ENCODE measurements around the gene CTH. TPM values are rescaled to one million over a fixed set of nuclear protein-coding genes. Genes with fewer than 3 reads are reported as not detected.
A peak's percentile ranks its signal among the peaks of the same experiment; 100 is the strongest.
"Not testable (repeated sequence)": the region's sequence is repeated elsewhere in the genome, so short reads cannot be mapped to it uniquely, and the experiment has no call there.

The CTH gene
- total RNA-seq, 1 experiment from 2014 or later = 13.2 TPM

DNA sequence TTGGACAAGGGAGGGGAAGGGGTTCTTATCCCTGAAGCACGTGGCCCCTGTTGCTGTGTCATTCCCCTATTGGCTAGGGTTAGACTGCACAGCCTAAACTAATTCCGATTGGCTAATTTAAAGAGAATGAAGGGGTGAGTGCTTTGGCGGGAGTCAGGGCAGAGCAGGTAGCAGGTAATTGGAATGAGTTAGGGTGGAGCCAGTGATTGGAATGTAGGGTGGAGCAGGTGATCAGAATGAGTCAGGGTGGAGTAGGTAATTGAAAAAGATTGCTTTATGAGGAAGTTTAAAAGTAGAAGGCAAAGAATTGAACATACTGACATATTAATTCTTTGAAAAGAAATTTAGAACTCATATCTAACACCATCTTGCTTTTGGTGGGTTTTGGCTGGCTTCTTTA is 44.1 kb upstream of the CTH start:
- H3K27me3 ChIP-seq (ENCODE audit: low read length); intact Hi-C loops (cut with micrococcal nuclease); POLR2A ChIA-PET (ENCODE audit: unreplicated experiment); ATAC-seq; H3K36me3 ChIP-seq (ENCODE audit: low read depth, low read length); BruUV-seq (replicated peaks); H3K4me3 ChIP-seq (ENCODE audit: low read length); H2AFZ ChIP-seq (ENCODE audit: low read length); H3K79me2 ChIP-seq (ENCODE audit: low read length); H3K9me3 ChIP-seq (ENCODE audit: low read length); CTCF ChIA-PET; H3K9me2 ChIP-seq (replicated peaks; ENCODE audit: low read length); H4K20me1 ChIP-seq (ENCODE audit: low read length); H3K9ac ChIP-seq (ENCODE audit: low read length); H3K4me2 ChIP-seq (ENCODE audit: low read length); H3F3A ChIP-seq (ENCODE audit: low read length, unreplicated experiment): not testable (repeated sequence)
- peaks cover 19% of the 10 kb centered on the region for H3K4me1 ChIP-seq (ENCODE audit: insufficient read depth, low read length)
- peak; percentile 62 for DNase-seq
- peak overlapping the region; percentile 58 for H3K27ac ChIP-seq (ENCODE audit: low read length)

DNA sequence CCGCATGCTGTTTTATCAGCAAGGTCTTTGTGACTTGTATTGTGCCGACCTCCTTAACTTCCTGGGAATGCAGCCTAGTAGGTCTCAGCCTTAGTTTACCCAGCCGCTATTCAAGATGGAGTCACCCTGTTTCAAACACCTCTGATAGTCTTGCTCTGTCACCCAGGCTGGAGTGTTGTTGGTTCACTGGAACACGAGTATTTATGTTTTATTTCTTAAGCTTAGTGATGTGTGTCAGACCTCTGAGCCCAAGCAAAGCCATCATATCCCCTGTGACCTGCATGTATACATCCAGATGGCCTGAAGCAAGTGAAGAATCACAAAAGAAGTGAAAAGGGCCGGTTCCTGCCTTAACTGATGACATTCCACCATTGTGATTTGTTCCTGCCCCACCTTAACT is 43.7 kb upstream of the CTH start:
- H3K9ac ChIP-seq (ENCODE audit: low read length); H2AFZ ChIP-seq (ENCODE audit: low read length); intact Hi-C loops (cut with micrococcal nuclease); H3K36me3 ChIP-seq (ENCODE audit: low read depth, low read length); H3K9me2 ChIP-seq (replicated peaks; ENCODE audit: low read length); H4K20me1 ChIP-seq (ENCODE audit: low read length); H3K27me3 ChIP-seq (ENCODE audit: low read length); H3K9me3 ChIP-seq (ENCODE audit: low read length); H3K4me3 ChIP-seq (ENCODE audit: low read length); H3K79me2 ChIP-seq (ENCODE audit: low read length); H3F3A ChIP-seq (ENCODE audit: low read length, unreplicated experiment); H3K4me2 ChIP-seq (ENCODE audit: low read length); CTCF ChIA-PET; POLR2A ChIA-PET (ENCODE audit: unreplicated experiment); ATAC-seq; DNase-seq: not testable (repeated sequence)
- Histone ChIP-seq H3K27ac (ENCODE audit: low read length) (peak overlapping the region; percentile 58), H3K4me1 (ENCODE audit: insufficient read depth, low read length) (peaks cover 19% of the 10 kb centered on the region)
- TSS peak; percentile 70 for BruUV-seq (replicated peaks)

GRCh38 chr1:70371586-70371985 is 39.5 kb upstream of the CTH start:
- H3K79me2 ChIP-seq (ENCODE audit: low read length); CTCF ChIA-PET; DNase-seq; BruUV-seq (replicated peaks); ATAC-seq; H3K4me2 ChIP-seq (ENCODE audit: low read length); H2AFZ ChIP-seq (ENCODE audit: low read length); H3K36me3 ChIP-seq (ENCODE audit: low read depth, low read length); H3K9me3 ChIP-seq (ENCODE audit: low read length); intact Hi-C loops (cut with micrococcal nuclease); H3K4me3 ChIP-seq (ENCODE audit: low read length); H3K27me3 ChIP-seq (ENCODE audit: low read length); POLR2A ChIA-PET (ENCODE audit: unreplicated experiment); H3F3A ChIP-seq (ENCODE audit: low read length, unreplicated experiment); H3K9me2 ChIP-seq (replicated peaks; ENCODE audit: low read length); H4K20me1 ChIP-seq (ENCODE audit: low read length): not testable (repeated sequence)
- Histone ChIP-seq H3K9ac (ENCODE audit: low read length) (peak overlapping the region; percentile 32; the same call in 1 of the 2 replicates), H3K4me1 (ENCODE audit: insufficient read depth, low read length) (peaks cover 58% of the 10 kb centered on the region), H3K27ac (ENCODE audit: low read length) (peak overlapping the region; percentile 99)

- BruUV-seq (replicated peaks) = no TSS peak
- peak overlapping the region; percentile 79 for H3K9ac ChIP-seq (ENCODE audit: low read length)
- H3K9me3 ChIP-seq (ENCODE audit: low read length) = no peaks in the 10 kb centered on the region
- H4K20me1 ChIP-seq (ENCODE audit: low read length) = no peaks in the 10 kb centered on the region
- peak overlapping the region; percentile 27; the same call in 1 of the 2 replicates for H3K4me3 ChIP-seq (ENCODE audit: low read length)
- H3K9me2 ChIP-seq (replicated peaks; ENCODE audit: low read length) = no peaks in the 10 kb centered on the region
- peak overlapping the region; percentile 69 for H3K4me2 ChIP-seq (ENCODE audit: low read length)
- H2AFZ ChIP-seq (ENCODE audit: low read length) = peak overlapping the region; percentile 60
- ChIA-PET CTCF (no interaction called here), POLR2A (ENCODE audit: unreplicated experiment) (interaction anchor here (0.6 to 1.0 kb wide), 2 partner anchors 18 to 39 kb away, joined by 4 read pairs; partner anchors contain the start of genes ANKRD13C and CTH)
- H3F3A ChIP-seq (ENCODE audit: low read length, unreplicated experiment) = peaks cover 5% of the 10 kb centered on the region
- H3K27ac ChIP-seq (ENCODE audit: low read length) = peak overlapping the region; percentile 99
- H3K36me3 ChIP-seq (ENCODE audit: low read depth, low read length) = no peaks in the 10 kb centered on the region
- DNase-seq (peak; percentile 81), ATAC-seq (peak; percentile 78)
- no peaks in the 10 kb centered on the region for H3K79me2 ChIP-seq (ENCODE audit: low read length)
- TF ChIP-seq EZH2phosphoT487 (IDR thresholded peaks at IDR 0.05; ENCODE audit: borderline replicate concordance, low read length) (no peak), EZH2 (IDR thresholded peaks at IDR 0.05; ENCODE audit: low read length, unreplicated experiment) (no peak), CTCF (conservative IDR thresholded peaks at IDR 0.05; ENCODE audit: low read depth, low read length) (no peak)
- no peaks in the 10 kb centered on the region for H3K27me3 ChIP-seq (ENCODE audit: low read length)
- peaks cover 50% of the 10 kb centered on the region for H3K4me1 ChIP-seq (ENCODE audit: insufficient read depth, low read length)
- intact Hi-C loops (cut with micrococcal nuclease) = loop anchor here (1.0 to 2.0 kb wide), 2 partner anchors 14 to 39 kb away; partner anchors contain the start of gene CTH
These were observed 38.6 kb upstream of the CTH start for GRCh38 chr1:70372426-70372825.

DNA sequence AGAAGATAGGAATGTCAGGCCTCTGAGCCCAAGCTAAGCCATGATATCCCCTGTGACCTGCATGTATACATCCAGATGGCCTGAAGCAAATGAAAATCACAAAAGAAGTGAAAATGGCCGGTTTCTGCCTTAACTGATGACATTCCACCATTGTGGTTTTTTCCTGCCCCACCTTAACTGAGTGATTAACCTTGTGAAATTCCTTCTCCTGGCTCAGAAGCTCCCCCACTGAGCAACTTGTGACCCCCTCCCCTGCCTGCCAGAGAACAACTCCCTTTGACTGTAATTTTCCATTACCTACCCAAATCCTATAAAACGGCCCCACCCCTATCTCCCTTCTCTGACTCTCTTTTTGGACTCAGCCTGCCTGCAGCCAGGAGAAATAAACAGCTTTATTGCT is 37.5 kb upstream of the CTH start:
- ATAC-seq (peak; percentile 25), DNase-seq (peak; percentile 76)
- H3K9me2 ChIP-seq (replicated peaks; ENCODE audit: low read length); H3F3A ChIP-seq (ENCODE audit: low read length, unreplicated experiment); H3K79me2 ChIP-seq (ENCODE audit: low read length); H3K4me3 ChIP-seq (ENCODE audit: low read length); CTCF ChIA-PET; H4K20me1 ChIP-seq (ENCODE audit: low read length); H3K36me3 ChIP-seq (ENCODE audit: low read depth, low read length); H3K27me3 ChIP-seq (ENCODE audit: low read length); H3K9me3 ChIP-seq (ENCODE audit: low read length); BruUV-seq (replicated peaks): not testable (repeated sequence)
- H3K27ac ChIP-seq (ENCODE audit: low read length) = peak overlapping the region; percentile 99
- POLR2A ChIA-PET (ENCODE audit: unreplicated experiment) = interaction anchor here (0.6 kb wide), 1 partner anchor 37 kb away, joined by 4 read pairs; no protein-coding TSS in a partner anchor
- H3K4me1 ChIP-seq (ENCODE audit: insufficient read depth, low read length) = peaks cover 49% of the 10 kb centered on the region
- 0 out of 2 replicates have a peak overlapping the region, but pooled peaks have one; percentile 29 for H2AFZ ChIP-seq (ENCODE audit: low read length)
- peak overlapping the region; percentile 79 for H3K9ac ChIP-seq (ENCODE audit: low read length)
- peak overlapping the region; percentile 69 for H3K4me2 ChIP-seq (ENCODE audit: low read length)
- intact Hi-C loops (cut with micrococcal nuclease) = loop anchor here (2.0 kb wide), 1 partner anchor 15 kb away; no protein-coding TSS in a partner anchor

All from PC-3 (cell line).